ENCODE results near the gene GIT2. TPM values are rescaled to one million over a fixed set of nuclear protein-coding genes. Genes with fewer than 3 reads are reported as not detected.

The GIT2 gene
- total and polyA plus RNA-seq, 2 experiments from 2014 or later = 15.8 to 20.9 TPM

GRCh38 chr12:109880043-109880931 lies 115.9 kb downstream of the GIT2 start, which contains the start of gene GLTP (continued):
- TF ChIP-seq CREB1 (CRISPR knock-in tag; IDR thresholded peaks at IDR 0.05; ENCODE audit: low read depth) = peak; percentile 22; the same call in 1 of the 2 replicates

Other genes starting within 250 kb of the GIT2 start
- 1.0 and 1.1 TPM in 2 replicates for gene TRPV4, start 163.0 kb downstream of the GIT2 start, total RNA-seq (2014; rRNA removed; shearing (Covaris generic))
- gene TRPV4, start 163.0 kb downstream of the GIT2 start, polyA plus RNA-seq (2016; fragmentation: Nextera tagmentation; extraction: Ambion mirVana) = 0.50 and 0.66 TPM in 2 replicates
- gene GLTP, start 115.8 kb downstream of the GIT2 start, total RNA-seq (2014; rRNA removed; shearing (Covaris generic)) = 24.4 and 30.2 TPM in 2 replicates
- gene GLTP, start 115.8 kb downstream of the GIT2 start, polyA plus RNA-seq (2016; fragmentation: Nextera tagmentation; extraction: Ambion mirVana) = 26.5 and 28.0 TPM in 2 replicates
- gene TCHP, start 96.1 kb downstream of the GIT2 start, total RNA-seq (2014; rRNA removed; shearing (Covaris generic)) = 2.4 and 3.1 TPM in 2 replicates
- gene TCHP, start 96.1 kb downstream of the GIT2 start, polyA plus RNA-seq (2016; fragmentation: Nextera tagmentation; extraction: Ambion mirVana) = 6.2 and 7.4 TPM in 2 replicates
- gene ANKRD13A, start 3.1 kb upstream of the GIT2 start, total RNA-seq (2014; rRNA removed; shearing (Covaris generic)) = 24.7 and 25.6 TPM in 2 replicates
- gene ANKRD13A, start 3.1 kb upstream of the GIT2 start, polyA plus RNA-seq (2016; fragmentation: Nextera tagmentation; extraction: Ambion mirVana) = 5.7 and 6.2 TPM in 2 replicates
- 14.5 and 21.7 TPM in 2 replicates for gene C12orf76, start 52.2 kb upstream of the GIT2 start, total RNA-seq (2014; rRNA removed; shearing (Covaris generic))
- gene C12orf76, start 52.2 kb upstream of the GIT2 start, polyA plus RNA-seq (2016; fragmentation: Nextera tagmentation; extraction: Ambion mirVana) = 11.1 and 14.3 TPM in 2 replicates
- 7.7 and 17.5 TPM in 2 replicates for gene IFT81, start 128.0 kb upstream of the GIT2 start, total RNA-seq (2014; rRNA removed; shearing (Covaris generic))
- 12.8 and 22.3 TPM in 2 replicates for gene IFT81, start 128.0 kb upstream of the GIT2 start, polyA plus RNA-seq (2016; fragmentation: Nextera tagmentation; extraction: Ambion mirVana)

Measured in GM23338 (cell line).